ENCODE measurements around the gene KLHL6.

Gene KLHL6

DNA sequence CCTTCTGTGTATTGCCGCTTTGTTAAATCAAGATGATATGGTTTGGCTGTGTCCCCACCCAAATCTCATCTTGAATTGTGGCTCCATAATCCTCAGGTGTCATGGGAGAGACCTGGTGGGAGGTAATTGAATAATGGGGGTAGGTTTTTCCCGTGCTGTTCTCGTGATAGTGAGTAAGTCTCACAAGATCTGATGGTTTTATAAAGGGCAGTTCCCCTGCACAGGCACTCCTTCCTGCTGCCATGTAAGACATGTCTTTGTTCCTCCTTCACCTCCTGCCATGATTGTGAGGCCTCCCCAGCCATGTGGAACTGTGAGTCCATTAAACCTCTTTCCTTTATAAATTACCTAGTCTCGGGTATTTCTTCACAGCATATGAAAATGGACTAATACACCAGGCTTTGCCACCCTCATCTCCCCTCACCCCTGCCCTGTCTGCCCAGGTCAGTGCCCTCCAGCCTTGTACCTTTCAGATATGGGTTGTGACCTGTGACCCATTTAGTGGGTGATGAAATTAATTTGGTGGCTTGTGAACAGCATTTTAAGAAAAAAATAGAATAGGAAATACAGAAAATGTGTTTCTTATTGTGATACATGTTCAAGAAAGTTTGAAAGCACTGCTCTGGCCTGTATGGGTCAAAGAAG lies 71.0 kb downstream of the KLHL6 start:
- Histone ChIP-seq H3K27me3 (ENCODE audit: low read length) (no peaks in the 10 kb centered on the region), H3K4me3 (ENCODE audit: insufficient read depth, low read length, poor library complexity, severe bottlenecking) (no peak overlapping the region), H3K27ac (ENCODE audit: low read depth, low read length) (no peak overlapping the region), H3K79me2 (ENCODE audit: insufficient read depth, low read length) (no peaks in the 10 kb centered on the region), H3K9me2 (replicated peaks; ENCODE audit: insufficient read depth, low read length) (no peaks in the 10 kb centered on the region), H2AFZ (ENCODE audit: low read depth, low read length, severe bottlenecking) (no peak overlapping the region), H3K36me3 (ENCODE audit: low read length) (peaks cover 6% of the 10 kb centered on the region; the same call in 1 of the 2 replicates), H3F3A (ENCODE audit: insufficient read depth) (peaks cover 14% of the 10 kb centered on the region), H3K9me3 (ENCODE audit: insufficient read depth, low read length) (no peaks in the 10 kb centered on the region), H3K9ac (ENCODE audit: low read length) (no peak overlapping the region), H3K4me2 (ENCODE audit: low read depth, low read length, poor library complexity, severe bottlenecking) (no peak overlapping the region), H4K20me1 (ENCODE audit: low read depth, low read length) (no peaks in the 10 kb centered on the region)
- TF ChIP-seq, protein P1, sequence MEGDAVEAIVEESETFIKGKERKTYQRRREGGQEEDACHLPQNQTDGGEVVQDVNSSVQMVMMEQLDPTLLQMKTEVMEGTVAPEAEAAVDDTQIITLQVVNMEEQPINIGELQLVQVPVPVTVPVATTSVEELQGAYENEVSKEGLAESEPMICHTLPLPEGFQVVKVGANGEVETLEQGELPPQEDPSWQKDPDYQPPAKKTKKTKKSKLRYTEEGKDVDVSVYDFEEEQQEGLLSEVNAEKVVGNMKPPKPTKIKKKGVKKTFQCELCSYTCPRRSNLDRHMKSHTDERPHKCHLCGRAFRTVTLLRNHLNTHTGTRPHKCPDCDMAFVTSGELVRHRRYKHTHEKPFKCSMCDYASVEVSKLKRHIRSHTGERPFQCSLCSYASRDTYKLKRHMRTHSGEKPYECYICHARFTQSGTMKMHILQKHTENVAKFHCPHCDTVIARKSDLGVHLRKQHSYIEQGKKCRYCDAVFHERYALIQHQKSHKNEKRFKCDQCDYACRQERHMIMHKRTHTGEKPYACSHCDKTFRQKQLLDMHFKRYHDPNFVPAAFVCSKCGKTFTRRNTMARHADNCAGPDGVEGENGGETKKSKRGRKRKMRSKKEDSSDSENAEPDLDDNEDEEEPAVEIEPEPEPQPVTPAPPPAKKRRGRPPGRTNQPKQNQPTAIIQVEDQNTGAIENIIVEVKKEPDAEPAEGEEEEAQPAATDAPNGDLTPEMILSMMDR (IDR thresholded peaks at IDR 0.05; ENCODE audit: insufficient read depth, low read length, poor library complexity, severe bottlenecking) = no peak
- no peak for TF ChIP-seq EZH2phosphoT487 (conservative IDR thresholded peaks at IDR 0.05; ENCODE audit: low read length)

DNA sequence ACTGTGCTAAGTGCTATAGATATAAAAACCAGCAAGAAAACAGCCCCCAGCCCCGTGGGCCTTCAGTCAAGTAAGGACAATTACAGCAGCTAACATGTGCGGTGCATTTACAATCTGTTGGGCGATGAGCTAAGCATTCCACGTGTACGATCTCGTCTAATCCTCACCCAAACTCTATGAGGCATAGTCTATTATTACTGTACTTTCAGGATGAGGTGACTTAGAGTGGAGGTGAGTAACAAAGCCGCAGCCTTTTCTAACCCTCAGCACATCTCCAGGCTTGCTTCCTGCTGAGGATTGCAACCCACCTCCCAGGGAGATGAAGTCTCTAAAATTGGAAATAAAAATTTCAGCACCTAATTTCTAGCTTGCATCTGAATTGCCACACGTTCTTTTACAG lies 73.9 kb downstream of the KLHL6 start:
- Histone ChIP-seq H3K79me2 (ENCODE audit: insufficient read depth, low read length) (no peaks in the 10 kb centered on the region), H3F3A (ENCODE audit: insufficient read depth) (no peaks in the 10 kb centered on the region; the same call in 1 of the 2 replicates), H3K9ac (ENCODE audit: low read length) (no peak overlapping the region), H3K9me3 (ENCODE audit: insufficient read depth, low read length) (no peaks in the 10 kb centered on the region), H2AFZ (ENCODE audit: low read depth, low read length, severe bottlenecking) (no peak overlapping the region), H3K4me3 (ENCODE audit: insufficient read depth, low read length, poor library complexity, severe bottlenecking) (no peak overlapping the region), H3K36me3 (ENCODE audit: low read length) (no peaks in the 10 kb centered on the region), H3K27ac (ENCODE audit: low read depth, low read length) (no peak overlapping the region), H3K27me3 (ENCODE audit: low read length) (no peaks in the 10 kb centered on the region), H4K20me1 (ENCODE audit: low read depth, low read length) (no peaks in the 10 kb centered on the region), H3K4me2 (ENCODE audit: low read depth, low read length, poor library complexity, severe bottlenecking) (no peak overlapping the region), H3K9me2 (replicated peaks; ENCODE audit: insufficient read depth, low read length) (no peaks in the 10 kb centered on the region)
- TF ChIP-seq, protein P1 (IDR thresholded peaks at IDR 0.05; ENCODE audit: insufficient read depth, low read length, poor library complexity, severe bottlenecking) = no peak
- TF ChIP-seq EZH2phosphoT487 (conservative IDR thresholded peaks at IDR 0.05; ENCODE audit: low read length) = no peak

DNA sequence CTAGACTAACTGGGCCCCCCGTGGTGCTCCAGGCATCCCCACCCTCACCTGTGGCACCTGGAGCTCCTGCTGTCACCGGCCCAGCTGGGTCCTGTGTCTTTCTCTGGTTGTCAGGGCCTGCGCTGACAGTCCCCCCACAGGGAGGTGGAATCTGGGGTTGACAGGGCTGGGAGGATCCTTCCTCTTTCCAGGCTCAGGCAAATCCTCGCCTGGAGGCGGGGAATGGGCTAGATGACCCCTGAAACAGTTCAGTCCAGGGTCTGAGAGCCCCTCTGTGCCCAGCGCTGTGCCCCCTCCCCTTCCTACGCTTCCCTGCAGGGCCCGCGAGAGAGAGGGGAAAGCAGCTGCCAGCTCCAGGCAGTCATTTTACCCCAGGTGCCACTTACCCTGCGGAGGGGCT lies 77.0 kb downstream of the KLHL6 start:
- Histone ChIP-seq H3K9ac (ENCODE audit: low read length) (no peak overlapping the region), H3K4me2 (ENCODE audit: low read depth, low read length, poor library complexity, severe bottlenecking) (no peak overlapping the region), H3K9me2 (replicated peaks; ENCODE audit: insufficient read depth, low read length) (no peaks in the 10 kb centered on the region), H2AFZ (ENCODE audit: low read depth, low read length, severe bottlenecking) (no peak overlapping the region), H3K27me3 (ENCODE audit: low read length) (no peaks in the 10 kb centered on the region), H3K79me2 (ENCODE audit: insufficient read depth, low read length) (no peaks in the 10 kb centered on the region), H3F3A (ENCODE audit: insufficient read depth) (no peaks in the 10 kb centered on the region), H3K27ac (ENCODE audit: low read depth, low read length) (no peak overlapping the region), H3K4me3 (ENCODE audit: insufficient read depth, low read length, poor library complexity, severe bottlenecking) (no peak overlapping the region), H3K36me3 (ENCODE audit: low read length) (no peaks in the 10 kb centered on the region), H3K9me3 (ENCODE audit: insufficient read depth, low read length) (no peaks in the 10 kb centered on the region), H4K20me1 (ENCODE audit: low read depth, low read length) (no peaks in the 10 kb centered on the region)
- TF ChIP-seq, protein P1 (IDR thresholded peaks at IDR 0.05; ENCODE audit: insufficient read depth, low read length, poor library complexity, severe bottlenecking) = no peak
- no peak for TF ChIP-seq EZH2phosphoT487 (conservative IDR thresholded peaks at IDR 0.05; ENCODE audit: low read length)

Data from SU-DHL-6 (cell line).